Measurements from ENCODE around the gene LIPN. TPM values are rescaled to one million over a fixed set of nuclear protein-coding genes. Genes with fewer than 3 reads are reported as not detected.

The LIPN gene
- total and polyA plus RNA-seq, 2 donors (not counting 3 experiments of a cell fraction or from before 2014, with no cell fraction given) = not detected

DNA sequence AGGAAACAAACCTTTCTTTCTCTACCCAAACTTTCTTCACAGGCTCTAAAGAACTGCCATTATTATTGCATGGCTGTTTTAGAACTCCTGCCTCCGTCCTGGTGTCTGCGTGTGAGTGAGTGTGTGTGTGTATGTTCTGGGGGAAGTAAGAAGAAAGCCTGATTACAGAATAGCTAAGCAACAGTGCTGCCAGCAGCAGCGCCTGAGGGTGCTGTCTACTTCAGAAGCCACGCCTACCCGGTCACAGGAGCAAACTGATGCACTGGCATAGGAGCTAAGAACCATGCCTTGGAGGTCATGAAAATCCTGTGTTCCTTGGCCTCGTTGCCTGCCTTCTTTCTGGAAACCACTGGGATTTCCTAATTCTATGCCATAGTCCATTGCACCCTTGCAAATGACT lies 28.5 kb upstream of the LIPN start:
- POLR2A ChIA-PET = no interaction called here
- DNase-seq (ENCODE audit: low read depth, low spot score) (no peak), FAIRE-seq (no peak)
- TF ChIP-seq, protein P1, sequence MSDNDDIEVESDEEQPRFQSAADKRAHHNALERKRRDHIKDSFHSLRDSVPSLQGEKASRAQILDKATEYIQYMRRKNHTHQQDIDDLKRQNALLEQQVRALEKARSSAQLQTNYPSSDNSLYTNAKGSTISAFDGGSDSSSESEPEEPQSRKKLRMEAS (IDR thresholded peaks at IDR 0.05; ENCODE audit: insufficient read depth, insufficient read length) = no peak
- Histone ChIP-seq H4K20me1 (replicated peaks; ENCODE audit: control insufficient read depth, extremely low read depth, insufficient read depth, low read length) (no peaks in the 10 kb centered on the region), H3K27ac (ENCODE audit: insufficient read depth, low read depth, low read length) (no peak overlapping the region), H3K9ac (replicated peaks; ENCODE audit: extremely low read depth, insufficient read depth, low read length) (no peak overlapping the region), H3K79me2 (ENCODE audit: control insufficient read depth, insufficient read depth, low read length) (no peaks in the 10 kb centered on the region), H3K4me2 (ENCODE audit: insufficient read depth, low read length) (no peak overlapping the region), H3K9me1 (replicated peaks; ENCODE audit: control insufficient read depth, extremely low read depth, insufficient read depth, low read length) (no peaks in the 10 kb centered on the region), H3K36me3 (ENCODE audit: control insufficient read depth in 2 of 2, extremely low read depth in 1 of 2, insufficient read depth in 2 of 2, low read length in 2 of 2) (no peaks in the 10 kb centered on the region), H3K4me3 (replicated peaks in 1 of 3; ENCODE audit: insufficient read depth in 1 of 3, low read depth in 1 of 3, low read length in 3 of 3) (no peak overlapping the region), H3K27me3 (ENCODE audit: control insufficient read depth in 2 of 2, insufficient read depth in 2 of 2, low read length in 2 of 2) (peaks cover 0 to 5% of the 10 kb centered on the region in 2 experiments), H3K4me1 (ENCODE audit: control insufficient read depth, extremely low read depth, insufficient read depth, low read length) (no peaks in the 10 kb centered on the region), H3K9me3 (replicated peaks; ENCODE audit: control insufficient read depth, insufficient read depth, low read length) (no peaks in the 10 kb centered on the region), H2AFZ (ENCODE audit: low read depth, low read length) (no peak overlapping the region)
- dilution Hi-C loops (cut with MboI; ENCODE audit: extremely low pct_ligation_motif_present, low sequenced_read_pairs) = no loop called here
- CTCF ChIA-PET = interaction anchor here (2.8 kb wide), 1 partner anchor 166 kb away, joined by 10 read pairs; no protein-coding TSS in a partner anchor
- intact Hi-C loops (cut with micrococcal nuclease) = no loop called here
- no TSS peak for BruUV-seq (replicated peaks)

DNA sequence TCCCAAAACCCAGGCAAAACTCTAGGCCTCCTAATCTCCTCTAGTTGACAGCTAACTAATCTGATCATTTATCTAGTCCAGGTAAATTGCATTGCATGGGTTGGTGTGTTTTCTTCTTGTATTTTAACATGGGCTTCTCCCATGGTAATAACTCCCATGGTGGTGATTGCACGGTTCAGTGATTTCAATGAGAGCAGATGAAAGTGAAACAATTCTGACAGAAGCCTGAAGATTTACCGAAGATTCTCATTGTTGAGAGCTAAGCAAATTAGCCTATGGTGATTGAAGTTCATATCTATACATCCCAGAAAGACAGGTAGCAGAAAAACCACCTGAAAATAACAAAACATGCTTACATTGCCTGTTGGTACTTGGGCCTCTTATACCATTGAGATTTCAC lies 26.6 kb upstream of the LIPN start:
- TF ChIP-seq GATA2 (IDR thresholded peaks at IDR 0.05; ENCODE audit: insufficient read depth, insufficient read length, low read depth, low read length) (no peak), MYC (IDR thresholded peaks at IDR 0.05; ENCODE audit: low read depth, low read length) (no peak), EZH2 (IDR thresholded peaks at IDR 0.05; ENCODE audit: borderline replicate concordance, low read depth, low read length, severe bottlenecking) (no peak), POLR2A (IDR thresholded peaks at IDR 0.05; ENCODE audit: low read depth, low read length) (no peak)
- TF ChIP-seq, protein P2, sequence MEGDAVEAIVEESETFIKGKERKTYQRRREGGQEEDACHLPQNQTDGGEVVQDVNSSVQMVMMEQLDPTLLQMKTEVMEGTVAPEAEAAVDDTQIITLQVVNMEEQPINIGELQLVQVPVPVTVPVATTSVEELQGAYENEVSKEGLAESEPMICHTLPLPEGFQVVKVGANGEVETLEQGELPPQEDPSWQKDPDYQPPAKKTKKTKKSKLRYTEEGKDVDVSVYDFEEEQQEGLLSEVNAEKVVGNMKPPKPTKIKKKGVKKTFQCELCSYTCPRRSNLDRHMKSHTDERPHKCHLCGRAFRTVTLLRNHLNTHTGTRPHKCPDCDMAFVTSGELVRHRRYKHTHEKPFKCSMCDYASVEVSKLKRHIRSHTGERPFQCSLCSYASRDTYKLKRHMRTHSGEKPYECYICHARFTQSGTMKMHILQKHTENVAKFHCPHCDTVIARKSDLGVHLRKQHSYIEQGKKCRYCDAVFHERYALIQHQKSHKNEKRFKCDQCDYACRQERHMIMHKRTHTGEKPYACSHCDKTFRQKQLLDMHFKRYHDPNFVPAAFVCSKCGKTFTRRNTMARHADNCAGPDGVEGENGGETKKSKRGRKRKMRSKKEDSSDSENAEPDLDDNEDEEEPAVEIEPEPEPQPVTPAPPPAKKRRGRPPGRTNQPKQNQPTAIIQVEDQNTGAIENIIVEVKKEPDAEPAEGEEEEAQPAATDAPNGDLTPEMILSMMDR (IDR thresholded peaks at IDR 0.05; ENCODE audit: extremely low read depth in 1 of 2, insufficient read depth in 1 of 2, low read depth in 1 of 2, low read length in 2 of 2) = no peak
- TF ChIP-seq, protein P1 (IDR thresholded peaks at IDR 0.05; ENCODE audit: insufficient read depth, insufficient read length) = no peak
- H3K9me3 ChIP-seq (replicated peaks; ENCODE audit: control insufficient read depth, insufficient read depth, low read length) = no peaks in the 10 kb centered on the region
- DNase-seq (ENCODE audit: low read depth, low spot score) (no peak), FAIRE-seq (no peak)
- no TSS peak for BruUV-seq (replicated peaks)
- no peaks in the 10 kb centered on the region for H3K9me1 ChIP-seq (replicated peaks; ENCODE audit: control insufficient read depth, extremely low read depth, insufficient read depth, low read length)
- H3K4me2 ChIP-seq (ENCODE audit: insufficient read depth, low read length) = no peak overlapping the region
- no peak overlapping the region for H3K9ac ChIP-seq (replicated peaks; ENCODE audit: extremely low read depth, insufficient read depth, low read length)
- H3K79me2 ChIP-seq (ENCODE audit: control insufficient read depth, insufficient read depth, low read length) = no peaks in the 10 kb centered on the region
- no peaks in the 10 kb centered on the region for H4K20me1 ChIP-seq (replicated peaks; ENCODE audit: control insufficient read depth, extremely low read depth, insufficient read depth, low read length)
- no peak overlapping the region for H2AFZ ChIP-seq (ENCODE audit: low read depth, low read length)
- no peak overlapping the region for H3K27ac ChIP-seq (ENCODE audit: insufficient read depth, low read depth, low read length)
- intact Hi-C loops (cut with micrococcal nuclease) (no loop called here), dilution Hi-C loops (cut with MboI; ENCODE audit: extremely low pct_ligation_motif_present, low sequenced_read_pairs) (no loop called here)
- no peaks in the 10 kb centered on the region for H3K4me1 ChIP-seq (ENCODE audit: control insufficient read depth, extremely low read depth, insufficient read depth, low read length)
- H3K27me3 ChIP-seq (ENCODE audit: control insufficient read depth in 2 of 2, insufficient read depth in 2 of 2, low read length in 2 of 2) = peaks cover 0 to 3% of the 10 kb centered on the region in 2 experiments
- no peaks in the 10 kb centered on the region for H3K36me3 ChIP-seq (ENCODE audit: control insufficient read depth in 2 of 2, extremely low read depth in 1 of 2, insufficient read depth in 2 of 2, low read length in 2 of 2)
- H3K4me3 ChIP-seq (replicated peaks in 1 of 3; ENCODE audit: insufficient read depth in 1 of 3, low read depth in 1 of 3, low read length in 3 of 3) = no peak overlapping the region
- CTCF ChIA-PET = interaction anchor here (1.1 to 2.8 kb wide), 3 partner anchors 14 to 168 kb away, joined by 3 to 10 read pairs (median 5); no protein-coding TSS in a partner anchor
- POLR2A ChIA-PET = interaction anchor here (0.6 kb wide), 1 partner anchor 346 kb away, joined by 4 read pairs; no protein-coding TSS in a partner anchor

Measured in endothelial cell of umbilical vein (primary cell).